Skeletal muscle tissue (tissue), 4 donors: Measurements from ENCODE around the gene MSANTD3. TPM values are rescaled to one million over a fixed set of nuclear protein-coding genes. Genes with fewer than 3 reads are reported as not detected.
A peak's percentile ranks its signal among the peaks of the same experiment; 100 is the strongest.

ENCODE experiments used
- H3K27ac ChIP-seq: one replicate; pipeline ENCODE4 v1.7.0; 2013; ENCODE audit warnings: mild to moderate bottlenecking, low read depth, low read length, inconsistent platforms
- H3K27me3 ChIP-seq, 3 donors: one replicate each; pipeline ENCODE4 v1.7.0; 2013; ENCODE audit warnings: low read length in 3 of 3; ENCODE audit not compliant: control insufficient read depth in 3 of 3, insufficient read depth in 3 of 3
- H3K36me3 ChIP-seq, 3 donors: one replicate each; pipeline ENCODE4 v1.7.0; 2013; ENCODE audit warnings: low read length in 3 of 3; ENCODE audit not compliant: control insufficient read depth in 3 of 3, insufficient read depth in 3 of 3
- H3K4me1 ChIP-seq, 3 donors: one replicate each; pipeline ENCODE4 v1.7.0; 2013; ENCODE audit warnings: low read length in 3 of 3, mild to moderate bottlenecking in 3 of 3; ENCODE audit not compliant: control insufficient read depth in 3 of 3, insufficient read depth in 3 of 3
- H3K4me3 ChIP-seq, 3 donors: one replicate each; pipeline ENCODE4 v1.7.0; 2013; ENCODE audit warnings: low read length in 3 of 3
- H3K9ac ChIP-seq, 3 donors: one replicate each; pipeline ENCODE4 v1.7.0; 2013; ENCODE audit warnings: low read length in 3 of 3, mild to moderate bottlenecking in 3 of 3, moderate library complexity in 2 of 3, low read depth in 1 of 3
- H3K9me3 ChIP-seq, 3 donors: one replicate each; pipeline ENCODE4 v1.7.0; 2013; ENCODE audit warnings: low read length in 3 of 3; ENCODE audit not compliant: control insufficient read depth in 3 of 3
- total RNA-seq: library from RNA; depleted of rRNA; stranded (reverse); fragments of >200 nt; gene quantifications from one replicate; pipeline ENCODE4 v1.2.3, GENCODE V29; 2014
- donor health status: Osteomylitis.

MSANTD3 gene
- total RNA-seq, 1 donor from 2014 or later, result 15.7 TPM

- Histone ChIP-seq H3K27ac (no peak overlapping the region), H3K27me3 (no peaks in the 10 kb centered on the region), H3K4me1 (no peaks in the 10 kb centered on the region), H3K9me3 (no peaks in the 10 kb centered on the region), H3K9ac (no peak overlapping the region), H3K4me3 (no peak overlapping the region), H3K36me3 (no peaks in the 10 kb centered on the region)
These were observed 62.9 kb downstream of the MSANTD3 start for GRCh38 chr9:100489836-100490235.

DNA sequence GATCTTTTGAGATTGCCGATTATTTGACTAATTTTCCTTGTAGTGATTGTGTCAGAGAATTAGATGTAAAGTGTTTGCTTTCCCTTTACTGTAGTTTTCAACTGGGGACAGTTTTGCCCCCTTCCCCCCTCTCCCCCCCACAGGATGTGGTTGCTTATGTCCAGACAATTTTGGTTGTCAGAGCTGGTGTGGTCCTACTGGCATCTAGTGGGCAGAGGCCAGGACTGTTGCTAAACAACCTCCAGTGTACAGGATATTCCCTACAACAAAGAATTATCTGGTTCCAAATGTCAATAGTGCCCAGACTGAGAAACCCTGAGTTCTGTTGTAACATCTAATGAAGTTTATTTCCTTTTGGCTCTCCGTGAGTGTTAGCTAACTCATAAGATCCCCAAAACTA is 66.0 kb downstream of the MSANTD3 start:
- Histone ChIP-seq H3K27ac (no peak overlapping the region), H3K9me3 (no peaks in the 10 kb centered on the region), H3K4me1 (no peaks in the 10 kb centered on the region), H3K9ac (peak overlapping the region in 1 of 3 donors; percentile 41), H3K4me3 (no peak overlapping the region), H3K36me3 (no peaks in the 10 kb centered on the region), H3K27me3 (no peaks in the 10 kb centered on the region)

DNA sequence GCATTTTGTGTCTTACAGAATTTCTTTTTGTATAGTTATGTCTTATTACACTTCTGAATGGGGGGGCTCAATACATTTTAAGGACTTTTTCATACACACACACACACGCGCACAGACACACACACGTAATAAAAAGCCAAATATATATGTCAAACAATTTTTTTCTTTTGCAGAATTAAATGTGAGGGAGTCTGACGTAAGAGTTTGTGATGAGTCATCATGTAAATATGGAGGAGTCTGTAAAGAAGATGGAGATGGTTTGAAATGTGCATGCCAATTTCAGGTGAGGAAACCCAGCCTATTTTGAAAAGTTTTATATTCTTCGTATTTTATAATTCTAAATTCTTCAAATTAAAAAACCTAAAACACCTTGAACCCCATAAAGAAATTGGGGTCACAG is 71.6 kb downstream of the MSANTD3 start:
- Histone ChIP-seq H3K27me3 (no peaks in the 10 kb centered on the region), H3K27ac (no peak overlapping the region), H3K4me1 (no peaks in the 10 kb centered on the region), H3K4me3 (no peak overlapping the region), H3K9me3 (no peaks in the 10 kb centered on the region), H3K9ac (no peak overlapping the region), H3K36me3 (no peaks in the 10 kb centered on the region)

GRCh38 chr9:100499460-100499859 is 72.5 kb downstream of the MSANTD3 start:
- no peaks in the 10 kb centered on the region for H3K9me3 ChIP-seq
- H3K9ac ChIP-seq, result no peak overlapping the region
- H3K27me3 ChIP-seq, result no peaks in the 10 kb centered on the region
- H3K4me1 ChIP-seq, result no peaks in the 10 kb centered on the region
- H3K4me3 ChIP-seq, result no peak overlapping the region
- no peak overlapping the region for H3K27ac ChIP-seq
- no peaks in the 10 kb centered on the region for H3K36me3 ChIP-seq

DNA sequence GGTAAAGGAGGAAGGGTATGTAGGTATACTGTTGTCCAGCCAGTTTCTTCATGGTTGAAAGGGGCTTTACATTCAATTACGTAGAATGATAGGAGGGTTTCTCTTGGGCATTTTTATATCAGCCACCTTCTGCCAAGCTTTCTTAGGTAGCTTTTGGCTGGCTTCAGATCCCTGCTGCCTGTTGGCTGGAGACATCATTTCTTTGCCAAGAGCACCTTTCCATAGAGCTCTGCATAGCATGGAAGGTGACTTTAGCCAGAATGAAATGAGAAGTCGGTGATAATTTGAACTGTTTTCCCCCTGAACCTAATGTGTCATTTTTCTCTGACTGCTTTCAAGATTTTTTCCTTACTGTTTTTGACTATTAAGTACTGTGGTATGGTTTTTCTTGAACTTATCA is 72.9 kb downstream of the MSANTD3 start:
- H3K9me3 ChIP-seq, result no peaks in the 10 kb centered on the region
- H3K4me1 ChIP-seq, result no peaks in the 10 kb centered on the region
- H3K36me3 ChIP-seq, result no peaks in the 10 kb centered on the region
- H3K27me3 ChIP-seq, result no peaks in the 10 kb centered on the region
- H3K9ac ChIP-seq, result no peak overlapping the region
- no peak overlapping the region for H3K27ac ChIP-seq
- no peak overlapping the region for H3K4me3 ChIP-seq

Other genes with a start within 250 kb of the MSANTD3 start
- gene TEX10, start 74.2 kb upstream of the MSANTD3 start, total RNA-seq, result 29.2 TPM
- gene TMEFF1, start 46.0 kb downstream of the MSANTD3 start, total RNA-seq, result not detected
- gene CAVIN4, start 150.9 kb downstream of the MSANTD3 start, total RNA-seq, result 172 TPM